SU-DHL-6 (cell line): ENCODE measurements around the gene GJD3.

ENCODE experiments used
- CTCF ChIP-seq: fragments of 200-600 bp; sonication (generic); IDR thresholded peaks from one replicate; pipeline ENCODE4 v1.5.1; 2017; ENCODE audit warnings: antibody characterized with exemption, mild to moderate bottlenecking, low read length, moderate library complexity; ENCODE audit not compliant: insufficient read depth, poor library complexity, severe bottlenecking
- EZH2phosphoT487 ChIP-seq: fragments of 200-600 bp; sonication (generic), shearing (Covaris generic); conservative IDR thresholded peaks from 2 replicates; pipeline ENCODE4 v1.6.1; 2018; ENCODE audit warnings: mild to moderate bottlenecking, antibody characterized with exemption, low read length, moderate library complexity, mixed read lengths

- no peak for TF ChIP-seq CTCF
- TF ChIP-seq EZH2phosphoT487: no peak
These were observed 39.2 kb downstream of the GJD3 start for GRCh38 chr17:40325156-40326013.
